ENCODE data around the gene COL16A1. TPM values are rescaled to one million over a fixed set of nuclear protein-coding genes. Genes with fewer than 3 reads are reported as not detected.
A peak's percentile ranks its signal among the peaks of the same experiment; 100 is the strongest.

The COL16A1 gene
- total and polyA plus RNA-seq, 2 of the 13 experiments (the other 11 are each of a cell fraction or from before 2014, with no cell fraction given): 4.3 to 12.2 TPM

- TF ChIP-seq ZNF34 (CRISPR knock-in tag; IDR thresholded peaks at IDR 0.05; ENCODE audit: borderline replicate concordance) (no peak), ZFP36L2 (CRISPR knock-in tag; IDR thresholded peaks at IDR 0.05) (no peak), ISX (CRISPR knock-in tag; conservative IDR thresholded peaks at IDR 0.05) (peak; percentile 51; the same call in 1 of the 2 replicates), ZNF354B (CRISPR knock-in tag; IDR thresholded peaks at IDR 0.05) (no peak), YY1 (IDR thresholded peaks at IDR 0.05; ENCODE audit: insufficient read depth, insufficient replicate concordance, low read depth, low read length) (no peak), ZNF496 (CRISPR knock-in tag; IDR thresholded peaks at IDR 0.05; ENCODE audit: insufficient replicate concordance) (no peak), TCF7L2 (IDR thresholded peaks at IDR 0.05; ENCODE audit: low read depth, low read length) (no peak), ZNF563 (CRISPR knock-in tag; IDR thresholded peaks at IDR 0.05) (no peak; the same call in 1 of the 2 replicates), FOXJ3 (CRISPR knock-in tag; IDR thresholded peaks at IDR 0.05; ENCODE audit: borderline replicate concordance) (peak; percentile 49; the same call in 1 of the 2 replicates), ZMYM3 (CRISPR knock-in tag; IDR thresholded peaks at IDR 0.05) (peak; percentile 73; the same call in 1 of the 2 replicates), ZSCAN5A (CRISPR knock-in tag; IDR thresholded peaks at IDR 0.05; ENCODE audit: borderline replicate concordance) (no peak; the same call in 1 of the 2 replicates), ZMAT5 (CRISPR knock-in tag; IDR thresholded peaks at IDR 0.05; ENCODE audit: borderline replicate concordance, low read depth) (no peak), TOPORS (CRISPR knock-in tag; IDR thresholded peaks at IDR 0.05) (no peak; the same call in 1 of the 2 replicates), NFE2L1 (CRISPR knock-in tag; IDR thresholded peaks at IDR 0.05; ENCODE audit: borderline replicate concordance) (no peak), ARHGAP35 (CRISPR knock-in tag; IDR thresholded peaks at IDR 0.05; ENCODE audit: borderline replicate concordance) (peak; percentile 83; the same call in 1 of the 2 replicates), RFX1 (IDR thresholded peaks at IDR 0.05) (no peak; the same call in 1 of the 2 replicates), DBP (CRISPR knock-in tag; IDR thresholded peaks at IDR 0.05; ENCODE audit: not compliant biosample characterization) (no peak), ZNF296 (CRISPR knock-in tag; conservative IDR thresholded peaks at IDR 0.05) (no peak), ATF2 (CRISPR knock-in tag; IDR thresholded peaks at IDR 0.05) (no peak), GPN1 (CRISPR knock-in tag; IDR thresholded peaks at IDR 0.05; ENCODE audit: borderline replicate concordance) (no peak), SATB2 (CRISPR knock-in tag; IDR thresholded peaks at IDR 0.05) (no peak), KDM2A (CRISPR knock-in tag; IDR thresholded peaks at IDR 0.05; ENCODE audit: borderline replicate concordance, low read depth) (peak; percentile 86; the same call in 1 of the 2 replicates), ZNF512 (CRISPR knock-in tag; IDR thresholded peaks at IDR 0.05) (no peak)
Measured at GRCh38 chr1:31715087-31715872, 11.5 kb upstream of the COL16A1 start (continued).
